ENCODE data around the gene CARD10. TPM values are rescaled to one million over a fixed set of nuclear protein-coding genes. Genes with fewer than 3 reads are reported as not detected.

CARD10 gene
- total and polyA plus RNA-seq, 2 of the 8 experiments (the other 6 are each of a cell fraction or from before 2014, with no cell fraction given), result 13.5 to 14.4 TPM

DNA sequence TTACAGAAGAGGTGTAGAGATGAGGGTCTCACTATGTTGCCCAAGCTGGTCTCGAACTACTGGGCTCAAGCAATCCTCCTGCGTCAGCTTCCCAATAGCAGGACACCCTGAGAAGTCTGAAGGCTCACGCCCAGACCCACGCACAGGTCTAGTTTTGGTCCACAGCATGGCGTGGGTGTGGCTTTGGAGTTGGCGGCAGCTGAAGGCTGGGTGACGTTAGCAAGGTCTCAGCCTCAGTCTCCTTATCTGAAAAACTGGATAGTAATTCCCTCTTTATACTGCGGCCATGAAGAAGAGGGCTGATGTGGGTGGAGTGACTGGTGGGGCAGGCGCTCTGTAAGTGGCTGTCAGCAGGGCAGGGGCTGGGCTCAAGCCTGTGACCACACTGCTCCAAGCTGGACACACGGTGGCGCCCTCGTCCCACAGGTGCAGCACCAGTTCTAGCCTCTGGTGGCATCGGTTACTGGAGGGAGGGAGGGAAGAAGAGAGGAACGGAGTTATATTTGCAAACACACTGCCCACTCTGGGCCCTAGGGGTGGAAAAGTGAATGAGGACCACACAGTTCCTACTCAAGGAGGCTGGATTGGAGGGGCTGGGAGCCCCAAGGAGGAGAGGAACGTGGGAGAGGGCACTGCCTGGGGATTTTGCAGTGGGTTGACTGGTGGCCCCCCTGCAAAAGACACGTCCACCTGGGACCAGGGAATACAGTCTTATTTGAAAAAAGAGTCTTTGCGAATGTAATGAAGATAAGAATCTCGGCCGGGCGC, 19.6 kb upstream of the CARD10 start:
- Histone ChIP-seq H3K18ac (ENCODE audit: extremely low read depth, low read length) (no peak overlapping the region), H2BK120ac (replicated peaks; ENCODE audit: low read depth, low read length) (no peak overlapping the region), H3K23me2 (ENCODE audit: low read depth, low read length) (no peaks in the 10 kb centered on the region), H4K20me1 (replicated peaks in 1 of 2; ENCODE audit: control insufficient read depth in 1 of 2, insufficient read depth in 2 of 2, low read length in 2 of 2) (peaks cover 0 to 1% of the 10 kb centered on the region in 2 experiments), H4K8ac (ENCODE audit: extremely low read depth, insufficient read depth, low read length) (peak overlapping the region; percentile 38; the same call in 1 of the 2 replicates), H3K36me3 (ENCODE audit: control insufficient read depth in 2 of 4, insufficient read depth in 4 of 4, low read length in 3 of 4) (no peaks in the 10 kb centered on the region), H3K14ac (ENCODE audit: insufficient read length) (no peak overlapping the region), H2AFZ (ENCODE audit: low read length) (0 out of 2 replicates have a peak overlapping the region, but pooled peaks have one; percentile 24), H3K4me2 (ENCODE audit: insufficient read depth in 1 of 2, low read depth in 2 of 2, low read length in 2 of 2) (no peak overlapping the region; a peak in 1 of 4 replicates), H3K4ac (replicated peaks; ENCODE audit: insufficient read length, low read depth, low read length) (no peak overlapping the region), H4K91ac (replicated peaks; ENCODE audit: insufficient read length, low read length) (no peak overlapping the region), H3K56ac (replicated peaks; ENCODE audit: insufficient read length, low read depth, low read length) (no peak overlapping the region), H3K4me1 (replicated peaks in 1 of 4; ENCODE audit: control insufficient read depth in 3 of 4, insufficient read depth in 4 of 4, low read length in 3 of 4) (peaks cover 0 to 4% (median 0%) of the 10 kb centered on the region in 4 experiments; a peak in 2 of 7 replicates), H3K23ac (ENCODE audit: insufficient read length) (no peak overlapping the region), H3K79me1 (ENCODE audit: low read depth, low read length) (no peaks in the 10 kb centered on the region; the same call in 1 of the 2 replicates), H3K4me3 (ENCODE audit: extremely low read depth in 1 of 4, insufficient read depth in 2 of 4, low read depth in 3 of 4, low read length in 4 of 4) (no peak overlapping the region), H2BK12ac (ENCODE audit: low read depth, low read length) (no peak overlapping the region), H2AK5ac (ENCODE audit: low read depth, low read length) (no peak overlapping the region), H2BK20ac (ENCODE audit: low read length) (no peak overlapping the region), H2BK15ac (ENCODE audit: low read length) (no peak overlapping the region), H2BK5ac (ENCODE audit: low read depth, low read length) (no peak overlapping the region), H3K27me3 (replicated peaks in 1 of 4; ENCODE audit: control insufficient read depth in 3 of 4, extremely low read depth in 1 of 4, insufficient read depth in 3 of 4, low read length in 3 of 4) (no peaks in the 10 kb centered on the region; a peak in 1 of 7 replicates), H3K27ac (ENCODE audit: low read depth, low read length) (no peak overlapping the region), H3K9me3 (ENCODE audit: insufficient read depth in 2 of 2, low read depth in 1 of 2, low read length in 1 of 2) (no peaks in the 10 kb centered on the region), H4K5ac (ENCODE audit: insufficient read length, low read depth, low read length) (no peak overlapping the region), H3K79me2 (ENCODE audit: control insufficient read depth in 1 of 2, insufficient read depth in 2 of 2, low read length in 2 of 2) (no peaks in the 10 kb centered on the region), H3K9ac (replicated peaks in 1 of 4; ENCODE audit: extremely low read depth in 1 of 4, low read depth in 3 of 4, low read length in 3 of 4) (no peak overlapping the region)
- peak; percentile 93 for FAIRE-seq
- CTCF ChIA-PET (ENCODE audit: partially characterized antibody), result interaction anchor here (0.6 to 16.8 kb wide), 24 partner anchors 8 to 309 kb away, joined by 3 to 1347 read pairs (median 4); partner anchors contain the start of genes CARD10, CDC42EP1 and LGALS2
- peak; percentile 88 to 95 for DNase-seq (ENCODE audit: low read depth in 1 of 2, low spot score in 2 of 2)
- 48% methylated on average over 20 of the region's 20 CpGs; no CpG with 5 or more reads in 1 of the 2 experiments for WGBS, 2 experiments (ENCODE audit: extremely low coverage in 1 of 2, insufficient coverage in 1 of 2, insufficient read length in 1 of 2, insufficient replicate concordance in 2 of 2, low coverage in 1 of 2, low lambda C conversion rate in 2 of 2, missing lambda C conversion rate in 1 of 2)
- POLR2A ChIA-PET (ENCODE audit: partially characterized antibody), result interaction anchor here (1.1 to 2.5 kb wide), 5 partner anchors 20 to 69 kb away, joined by 3 to 13 read pairs (median 6); partner anchors contain the start of gene GGA1
- TF ChIP-seq, protein P1, sequence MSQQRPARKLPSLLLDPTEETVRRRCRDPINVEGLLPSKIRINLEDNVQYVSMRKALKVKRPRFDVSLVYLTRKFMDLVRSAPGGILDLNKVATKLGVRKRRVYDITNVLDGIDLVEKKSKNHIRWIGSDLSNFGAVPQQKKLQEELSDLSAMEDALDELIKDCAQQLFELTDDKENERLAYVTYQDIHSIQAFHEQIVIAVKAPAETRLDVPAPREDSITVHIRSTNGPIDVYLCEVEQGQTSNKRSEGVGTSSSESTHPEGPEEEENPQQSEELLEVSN (IDR thresholded peaks at IDR 0.05), result no peak
- TF ChIP-seq KDM1A (IDR thresholded peaks at IDR 0.05; ENCODE audit: borderline replicate concordance, low read length), result no peak
- TF ChIP-seq EP300 (IDR thresholded peaks at IDR 0.05; ENCODE audit: borderline replicate concordance in 1 of 2, low read depth in 2 of 2, low read length in 2 of 2), result no peak
- TF ChIP-seq CBX8 (IDR thresholded peaks at IDR 0.05; ENCODE audit: borderline replicate concordance, low read depth, low read length), result no peak
- TF ChIP-seq JUN (IDR thresholded peaks at IDR 0.05; ENCODE audit: low read depth, low read length), result no peak
- TF ChIP-seq EZH2 (IDR thresholded peaks at IDR 0.05; ENCODE audit: low read depth, low read length, severe bottlenecking), result no peak
- TF ChIP-seq, protein P2, sequence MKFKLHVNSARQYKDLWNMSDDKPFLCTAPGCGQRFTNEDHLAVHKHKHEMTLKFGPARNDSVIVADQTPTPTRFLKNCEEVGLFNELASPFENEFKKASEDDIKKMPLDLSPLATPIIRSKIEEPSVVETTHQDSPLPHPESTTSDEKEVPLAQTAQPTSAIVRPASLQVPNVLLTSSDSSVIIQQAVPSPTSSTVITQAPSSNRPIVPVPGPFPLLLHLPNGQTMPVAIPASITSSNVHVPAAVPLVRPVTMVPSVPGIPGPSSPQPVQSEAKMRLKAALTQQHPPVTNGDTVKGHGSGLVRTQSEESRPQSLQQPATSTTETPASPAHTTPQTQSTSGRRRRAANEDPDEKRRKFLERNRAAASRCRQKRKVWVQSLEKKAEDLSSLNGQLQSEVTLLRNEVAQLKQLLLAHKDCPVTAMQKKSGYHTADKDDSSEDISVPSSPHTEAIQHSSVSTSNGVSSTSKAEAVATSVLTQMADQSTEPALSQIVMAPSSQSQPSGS (IDR thresholded peaks at IDR 0.05; ENCODE audit: low read length), result no peak
- TF ChIP-seq SIN3A (conservative IDR thresholded peaks at IDR 0.05 in 1 of 2, IDR thresholded peaks at IDR 0.05 in 1 of 2; ENCODE audit: low read depth in 1 of 2, low read length in 2 of 2), result peak in 1 of 2 experiments; percentile 61; a peak in 1 of 4 replicates
